ENCODE measurements around the gene AMACR.

DNA sequence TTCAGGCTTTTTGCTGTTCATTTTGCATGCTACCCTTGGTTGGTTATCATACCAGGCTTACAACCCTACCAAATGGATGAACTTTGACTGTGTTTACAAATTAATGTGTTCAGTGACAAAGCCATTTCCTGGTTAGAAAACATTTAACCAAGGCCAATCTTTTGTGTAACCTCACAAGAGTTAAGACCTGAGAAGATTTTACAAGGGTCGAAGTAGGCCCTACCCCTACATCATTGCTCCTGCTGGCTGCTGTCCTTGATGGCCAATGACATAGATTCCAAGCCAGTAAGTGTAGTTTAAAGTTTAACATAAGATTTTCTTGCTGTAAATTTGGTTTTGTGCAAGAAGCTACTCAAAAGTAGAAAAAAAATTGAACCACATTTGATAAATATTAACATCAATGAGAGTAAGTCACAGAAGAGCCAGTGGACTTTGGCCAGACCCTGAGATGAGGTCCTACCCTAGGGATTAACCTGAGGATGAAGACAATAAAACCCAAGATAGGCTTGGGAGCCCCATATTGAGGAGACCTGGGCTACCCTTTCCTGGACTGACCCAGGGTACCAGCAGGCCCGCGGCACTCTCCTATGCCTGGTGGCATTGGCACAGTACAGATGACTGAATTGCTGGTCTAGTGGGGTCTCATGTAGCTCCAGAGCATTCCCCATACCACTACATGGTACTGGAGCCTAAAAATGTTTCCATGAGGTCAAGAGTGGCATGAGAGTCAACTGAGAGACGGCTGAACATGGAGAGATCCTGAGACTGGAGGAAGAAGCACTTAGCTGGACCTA lies 26.9 kb upstream of the AMACR start:
- no peak for TF ChIP-seq GATA2 (IDR thresholded peaks at IDR 0.05; ENCODE audit: low read depth, low read length)
- no peak for TF ChIP-seq GATA3 (IDR thresholded peaks at IDR 0.05; ENCODE audit: low read depth, low read length)

Measured in SH-SY5Y (cell line).